Measurements from ENCODE around the gene HYI.

The HYI gene

GRCh38 chr1:43432171-43432860, 21.4 kb downstream of the HYI start:
- in situ Hi-C loops (cut with MboI; ENCODE audit: low sequenced_read_pairs), result no loop called here

GRCh38 chr1:43431676-43432075, 22.1 kb downstream of the HYI start:
- in situ Hi-C loops (cut with MboI; ENCODE audit: low sequenced_read_pairs), result no loop called here

GRCh38 chr1:43430831-43431230, 22.9 kb downstream of the HYI start:
- in situ Hi-C loops (cut with MboI; ENCODE audit: low sequenced_read_pairs), result no loop called here

- in situ Hi-C loops (cut with MboI; ENCODE audit: low sequenced_read_pairs), result no loop called here
Observed at GRCh38 chr1:43427941-43428340, 25.8 kb downstream of the HYI start.

- in situ Hi-C loops (cut with MboI; ENCODE audit: low sequenced_read_pairs), result no loop called here
Observed at GRCh38 chr1:43427524-43427923, 26.2 kb downstream of the HYI start.

- in situ Hi-C loops (cut with MboI; ENCODE audit: low sequenced_read_pairs), result no loop called here
Observed at GRCh38 chr1:43426221-43426620, 27.5 kb downstream of the HYI start.

GRCh38 chr1:43425045-43425444, 28.7 kb downstream of the HYI start:
- in situ Hi-C loops (cut with MboI; ENCODE audit: low sequenced_read_pairs), result no loop called here

- in situ Hi-C loops (cut with MboI; ENCODE audit: low sequenced_read_pairs), result no loop called here
Observed at GRCh38 chr1:43423672-43424550, 29.8 kb downstream of the HYI start.

- in situ Hi-C loops (cut with MboI; ENCODE audit: low sequenced_read_pairs), result no loop called here
Observed at GRCh38 chr1:43422995-43423671, 30.6 kb downstream of the HYI start.

- in situ Hi-C loops (cut with MboI; ENCODE audit: low sequenced_read_pairs), result no loop called here
Observed at GRCh38 chr1:43421976-43422750, 31.6 kb downstream of the HYI start.

GRCh38 chr1:43421396-43421795, 32.3 kb downstream of the HYI start:
- in situ Hi-C loops (cut with MboI; ENCODE audit: low sequenced_read_pairs), result no loop called here

- in situ Hi-C loops (cut with MboI; ENCODE audit: low sequenced_read_pairs), result no loop called here
Observed at GRCh38 chr1:43420874-43421273, 32.9 kb downstream of the HYI start.

- in situ Hi-C loops (cut with MboI; ENCODE audit: low sequenced_read_pairs), result loop anchor here (10.0 kb wide), 1 partner anchor 195 kb away; no protein-coding TSS in a partner anchor
Observed at GRCh38 chr1:43419627-43420425, 33.9 kb downstream of the HYI start.

- in situ Hi-C loops (cut with MboI; ENCODE audit: low sequenced_read_pairs), result loop anchor here (10.0 kb wide), 1 partner anchor 194 kb away; no protein-coding TSS in a partner anchor
Observed at GRCh38 chr1:43418858-43419257, 34.9 kb downstream of the HYI start.

GRCh38 chr1:43415901-43416300, 37.8 kb downstream of the HYI start:
- in situ Hi-C loops (cut with MboI; ENCODE audit: low sequenced_read_pairs), result loop anchor here (10.0 kb wide), 1 partner anchor 191 kb away; no protein-coding TSS in a partner anchor

- in situ Hi-C loops (cut with MboI; ENCODE audit: low sequenced_read_pairs), result loop anchor here (10.0 kb wide), 1 partner anchor 190 kb away; no protein-coding TSS in a partner anchor
Observed at GRCh38 chr1:43414634-43415223, 39.0 kb downstream of the HYI start.

GRCh38 chr1:43413426-43413825, 40.3 kb downstream of the HYI start:
- in situ Hi-C loops (cut with MboI; ENCODE audit: low sequenced_read_pairs), result loop anchor here (10.0 kb wide), 1 partner anchor 189 kb away; no protein-coding TSS in a partner anchor

GRCh38 chr1:43410571-43410970, 43.2 kb downstream of the HYI start:
- in situ Hi-C loops (cut with MboI; ENCODE audit: low sequenced_read_pairs), result loop anchor here (10.0 kb wide), 1 partner anchor 186 kb away; no protein-coding TSS in a partner anchor

- in situ Hi-C loops (cut with MboI; ENCODE audit: low sequenced_read_pairs), result no loop called here
Observed at GRCh38 chr1:43405876-43406234, 47.9 kb downstream of the HYI start.

Measured in HL-60/S4 treated with retinoic acid at 250 ng/mL for 4 days and 3 days (cell line).